ENCODE results near the gene RBPJ. TPM values are rescaled to one million over a fixed set of nuclear protein-coding genes. Genes with fewer than 3 reads are reported as not detected.

RBPJ gene
- total RNA-seq, 1 donor from 2014 or later = 51.4 TPM

DNA sequence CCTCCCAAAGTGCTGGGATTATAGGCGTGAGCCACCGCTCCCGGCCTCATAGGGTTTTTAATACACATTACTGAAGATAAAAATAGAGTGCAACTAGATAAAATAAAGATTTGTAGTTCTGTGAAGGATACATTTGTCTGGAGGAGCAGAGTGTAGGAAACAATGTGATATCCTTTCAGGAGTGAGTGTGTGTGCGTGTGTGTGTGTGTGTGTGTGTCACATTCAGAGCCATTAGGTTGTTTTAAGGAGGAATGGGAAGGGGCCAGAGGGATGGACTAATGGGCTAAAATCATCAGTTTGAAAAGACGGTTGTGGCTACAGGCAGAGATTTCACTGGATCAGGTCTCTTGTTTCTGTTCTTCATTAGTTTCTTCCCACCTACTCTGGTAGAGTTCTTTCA is 40.0 kb downstream of the RBPJ start:
- H3K4me1 Mint-ChIP-seq = peaks cover 17% of the 10 kb centered on the region
- CTCF ChIA-PET = interaction anchor here (1.2 kb wide), 1 partner anchor 31 kb away, joined by 3 read pairs; no protein-coding TSS in a partner anchor
- POLR2A ChIA-PET = no interaction called here
- intact Hi-C loops (cut with micrococcal nuclease) = no loop called here
- peaks cover 1% of the 10 kb centered on the region for H3K36me3 Mint-ChIP-seq (ENCODE audit: low read depth)
- DNase-seq (no peak), ATAC-seq (ENCODE audit: low read depth) (no peak)
- no peaks in the 10 kb centered on the region for H3K27me3 Mint-ChIP-seq
- no peaks in the 10 kb centered on the region for H3K9me3 Mint-ChIP-seq
- H3K4me3 Mint-ChIP-seq = no peak overlapping the region
- TF ChIP-seq, protein P1, sequence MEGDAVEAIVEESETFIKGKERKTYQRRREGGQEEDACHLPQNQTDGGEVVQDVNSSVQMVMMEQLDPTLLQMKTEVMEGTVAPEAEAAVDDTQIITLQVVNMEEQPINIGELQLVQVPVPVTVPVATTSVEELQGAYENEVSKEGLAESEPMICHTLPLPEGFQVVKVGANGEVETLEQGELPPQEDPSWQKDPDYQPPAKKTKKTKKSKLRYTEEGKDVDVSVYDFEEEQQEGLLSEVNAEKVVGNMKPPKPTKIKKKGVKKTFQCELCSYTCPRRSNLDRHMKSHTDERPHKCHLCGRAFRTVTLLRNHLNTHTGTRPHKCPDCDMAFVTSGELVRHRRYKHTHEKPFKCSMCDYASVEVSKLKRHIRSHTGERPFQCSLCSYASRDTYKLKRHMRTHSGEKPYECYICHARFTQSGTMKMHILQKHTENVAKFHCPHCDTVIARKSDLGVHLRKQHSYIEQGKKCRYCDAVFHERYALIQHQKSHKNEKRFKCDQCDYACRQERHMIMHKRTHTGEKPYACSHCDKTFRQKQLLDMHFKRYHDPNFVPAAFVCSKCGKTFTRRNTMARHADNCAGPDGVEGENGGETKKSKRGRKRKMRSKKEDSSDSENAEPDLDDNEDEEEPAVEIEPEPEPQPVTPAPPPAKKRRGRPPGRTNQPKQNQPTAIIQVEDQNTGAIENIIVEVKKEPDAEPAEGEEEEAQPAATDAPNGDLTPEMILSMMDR (IDR thresholded peaks at IDR 0.05) = no peak
- no peak overlapping the region for H3K27ac Mint-ChIP-seq

DNA sequence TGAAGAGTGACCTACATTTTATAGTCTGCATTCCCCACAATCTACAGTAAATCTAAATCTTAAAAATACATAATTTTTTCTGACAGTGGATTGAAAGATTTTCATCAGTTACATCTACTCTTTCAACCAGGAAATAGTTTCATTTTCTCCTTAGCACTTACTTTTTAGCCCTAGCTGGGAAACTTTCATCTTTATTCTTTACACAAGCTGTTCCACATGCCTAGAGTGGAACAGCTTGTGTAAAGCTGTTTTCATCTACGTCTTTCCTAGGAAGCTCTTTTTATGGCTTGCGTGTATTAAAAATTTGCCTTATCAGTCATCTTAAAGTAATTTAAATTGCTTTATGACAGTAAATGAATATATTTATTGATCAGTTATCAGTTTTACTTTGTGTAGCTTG is 40.5 kb downstream of the RBPJ start:
- intact Hi-C loops (cut with micrococcal nuclease) = no loop called here
- CTCF ChIA-PET = interaction anchor here (1.2 kb wide), 1 partner anchor 31 kb away, joined by 3 read pairs; no protein-coding TSS in a partner anchor
- no peaks in the 10 kb centered on the region for H3K27me3 Mint-ChIP-seq
- TF ChIP-seq, protein P1 (IDR thresholded peaks at IDR 0.05) = no peak
- H3K9me3 Mint-ChIP-seq = no peaks in the 10 kb centered on the region
- H3K4me1 Mint-ChIP-seq = peaks cover 17% of the 10 kb centered on the region
- H3K36me3 Mint-ChIP-seq (ENCODE audit: low read depth) = peaks cover 1% of the 10 kb centered on the region
- no peak overlapping the region for H3K4me3 Mint-ChIP-seq
- POLR2A ChIA-PET = no interaction called here
- no peak overlapping the region for H3K27ac Mint-ChIP-seq
- ATAC-seq (ENCODE audit: low read depth) = no peak
- no peak for DNase-seq

DNA sequence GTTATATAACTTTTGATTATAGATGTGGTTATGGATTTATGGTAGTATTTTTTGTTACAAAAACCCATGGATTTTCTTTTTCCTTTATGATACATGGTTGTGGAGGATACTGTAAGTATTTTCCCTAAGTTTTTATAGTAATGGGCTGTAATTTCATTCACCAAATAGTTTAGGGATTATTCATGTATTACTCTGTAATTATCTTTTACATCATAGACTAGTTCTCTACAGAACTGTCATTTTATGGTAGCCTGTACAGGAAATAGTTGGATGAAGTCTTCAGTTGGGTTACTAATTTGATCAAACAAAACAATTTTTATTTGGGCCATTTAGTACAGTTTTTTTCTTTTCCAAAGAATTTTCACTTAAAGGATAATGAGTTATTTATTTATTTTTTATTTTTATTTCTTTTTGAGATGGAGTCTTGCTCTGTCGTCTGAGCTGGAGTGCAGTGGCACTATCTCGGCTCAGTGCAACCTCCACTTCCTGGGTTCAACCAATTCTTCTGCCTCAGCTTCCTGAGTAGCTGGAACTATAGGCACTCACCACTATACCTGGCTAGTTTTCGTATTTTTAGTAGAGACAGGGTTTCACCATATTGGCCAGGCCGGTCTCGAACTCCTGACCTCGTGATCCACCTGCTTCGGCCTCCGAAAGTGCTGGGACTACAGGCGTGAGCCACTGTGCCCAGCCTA is 42.1 kb downstream of the RBPJ start:
- peaks cover 17% of the 10 kb centered on the region for H3K4me1 Mint-ChIP-seq
- intact Hi-C loops (cut with micrococcal nuclease) = no loop called here
- ATAC-seq (ENCODE audit: low read depth) (no peak), DNase-seq (no peak)
- POLR2A ChIA-PET = no interaction called here
- H3K27me3 Mint-ChIP-seq = no peaks in the 10 kb centered on the region
- CTCF ChIA-PET = no interaction called here
- H3K36me3 Mint-ChIP-seq (ENCODE audit: low read depth) = peaks cover 3% of the 10 kb centered on the region
- H3K4me3 Mint-ChIP-seq = no peak overlapping the region
- TF ChIP-seq, protein P1 (IDR thresholded peaks at IDR 0.05) = no peak
- H3K9me3 Mint-ChIP-seq = no peaks in the 10 kb centered on the region
- H3K27ac Mint-ChIP-seq = no peak overlapping the region

DNA sequence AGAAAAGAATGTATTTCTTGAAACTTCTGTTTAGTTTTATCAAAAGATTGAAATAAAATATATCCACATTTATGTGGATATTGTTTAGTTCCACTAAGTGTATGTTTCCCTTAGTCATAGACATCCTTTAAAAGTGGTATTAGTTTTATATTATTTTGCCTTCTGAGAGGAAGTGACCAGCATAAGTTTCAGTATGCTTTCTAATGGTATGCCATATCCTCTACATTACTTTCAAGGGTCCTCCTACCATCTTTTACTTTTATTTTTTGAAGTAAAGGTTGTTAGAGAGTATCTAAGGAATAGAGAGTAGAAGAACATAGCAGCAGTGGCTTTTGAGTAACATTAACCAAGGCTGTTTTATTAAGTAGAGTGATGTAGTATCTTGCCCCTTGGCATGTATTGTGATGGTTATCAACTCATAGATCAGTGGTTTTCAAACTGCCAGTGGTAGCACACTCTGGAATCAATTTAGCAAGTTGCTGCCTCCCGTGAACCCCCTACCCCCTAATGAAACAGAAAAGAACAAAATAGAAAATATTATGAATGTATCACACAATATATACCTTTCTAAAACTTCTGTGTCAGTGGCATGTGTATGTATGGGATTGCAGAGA is 44.8 kb downstream of the RBPJ start:
- Mint-ChIP-seq H3K36me3 (ENCODE audit: low read depth) (peaks cover 20% of the 10 kb centered on the region), H3K4me3 (no peak overlapping the region), H3K27ac (no peak overlapping the region), H3K4me1 (peaks cover 13% of the 10 kb centered on the region), H3K27me3 (no peaks in the 10 kb centered on the region), H3K9me3 (no peaks in the 10 kb centered on the region)
- intact Hi-C loops (cut with micrococcal nuclease) = no loop called here
- POLR2A ChIA-PET = no interaction called here
- CTCF ChIA-PET = no interaction called here
- TF ChIP-seq, protein P1 (IDR thresholded peaks at IDR 0.05) = no peak
- ATAC-seq (ENCODE audit: low read depth) (no peak), DNase-seq (no peak)

DNA sequence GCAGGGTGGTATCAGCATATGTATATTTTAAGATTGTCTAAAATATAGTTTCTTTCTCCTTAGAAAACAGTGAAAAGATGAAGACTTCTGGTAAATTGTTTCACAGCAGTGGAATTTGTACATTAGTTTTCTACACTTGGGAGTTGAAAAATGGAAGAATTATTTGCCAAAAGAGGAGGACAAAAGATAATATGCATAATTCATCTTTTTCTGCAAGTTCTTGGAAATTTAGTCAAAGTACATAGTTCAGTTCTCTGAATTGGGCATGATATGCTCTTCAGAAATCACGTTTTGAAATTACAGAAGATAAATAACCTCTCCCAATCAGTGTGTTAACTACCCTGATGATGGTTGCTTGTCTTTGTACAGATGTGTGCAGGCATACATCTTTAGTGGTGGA is 47.0 kb downstream of the RBPJ start:
- Mint-ChIP-seq H3K27ac (no peak overlapping the region), H3K36me3 (ENCODE audit: low read depth) (peaks cover 20% of the 10 kb centered on the region), H3K4me1 (peaks cover 9% of the 10 kb centered on the region), H3K9me3 (no peaks in the 10 kb centered on the region), H3K27me3 (no peaks in the 10 kb centered on the region), H3K4me3 (no peak overlapping the region)
- CTCF ChIA-PET = no interaction called here
- TF ChIP-seq, protein P1 (IDR thresholded peaks at IDR 0.05) = no peak
- POLR2A ChIA-PET = no interaction called here
- DNase-seq = no peak
- intact Hi-C loops (cut with micrococcal nuclease) = no loop called here
- no peak for ATAC-seq (ENCODE audit: low read depth)
